HEK293 (cell line): ENCODE measurements around the gene XPNPEP2.

Experiments
- CTCF ChIA-PET: fragments of 350-600 bp; formaldehyde crosslinking; extraction: SDS; loops from one replicate; lab custom pipeline; 2021; ENCODE audit warnings: antibody characterized with exemption; lab: Yijun Ruan, JAX
- POLR2A ChIA-PET: fragments of 300-600 bp; formaldehyde crosslinking; extraction: SDS; loops from one replicate; lab custom pipeline; 2020; ENCODE audit warnings: antibody characterized with exemption, inconsistent platforms; lab: Yijun Ruan, JAX
- H3K27ac ChIP-seq: fragments of 200-500 bp; sonication (Bioruptor generic); 2 replicates; pipeline ENCODE4 v1.5.1; 2014; ENCODE audit warnings: low read depth, low read length, control low read depth, inconsistent platforms; ENCODE audit errors: extremely low read depth
- H3K36me3 ChIP-seq, 2 experiments: fragments of 200-500 bp in 1 of 2; sonication (Bioruptor generic) in 1 of 2; 1 replicate in 1 of 2; 2 replicates in 1 of 2; pipeline ENCODE4 v1.5.1; 2014 to 2017; ENCODE audit warnings: inconsistent platforms in 2 of 2, low read length in 2 of 2; ENCODE audit not compliant: control insufficient read depth in 2 of 2, insufficient read depth in 1 of 2
- H3K4me1 ChIP-seq: fragments of 200-500 bp; sonication (Bioruptor generic); 2 replicates; pipeline ENCODE4 v1.5.1; 2014; ENCODE audit warnings: mild to moderate bottlenecking, low read length, inconsistent platforms; ENCODE audit not compliant: control insufficient read depth, insufficient read depth
- H3K4me3 ChIP-seq: 2 replicates; pipeline ENCODE4 v1.5.1; 2011; ENCODE audit warnings: low read depth, mild to moderate bottlenecking, control low read depth, low read length, moderate library complexity
- H3K9me3 ChIP-seq: fragments of 200-500 bp; sonication (Bioruptor generic); 2 replicates; pipeline ENCODE4 v1.5.1; 2014; ENCODE audit warnings: low read depth, low read length, inconsistent platforms; ENCODE audit not compliant: control insufficient read depth, insufficient read depth
- BCL11B ChIP-seq: fragments of 450-650 bp; formaldehyde crosslinking; IDR thresholded peaks from 2 replicates; pipeline ENCODE4 v1.5.1; 2016; ENCODE audit warnings: low read depth, missing biosample characterization, missing genetic modification characterization
- HOXA7 ChIP-seq: sonication (generic); formaldehyde crosslinking; IDR thresholded peaks from 2 replicates; pipeline ENCODE4 v1.8.1; 2022; ENCODE audit warnings: missing genetic modification reagents, borderline replicate concordance
- KLF7 ChIP-seq: fragments of 450-650 bp; formaldehyde crosslinking; IDR thresholded peaks from 2 replicates; pipeline ENCODE4 v1.5.1; 2016; ENCODE audit warnings: missing biosample characterization, missing genetic modification characterization, borderline replicate concordance
- OSR2 ChIP-seq: fragments of 450-650 bp; formaldehyde crosslinking; IDR thresholded peaks from 2 replicates; pipeline ENCODE4 v1.5.1; 2016; ENCODE audit warnings: missing biosample characterization, missing genetic modification characterization
- SCRT2 ChIP-seq: fragments of 450-650 bp; formaldehyde crosslinking; IDR thresholded peaks from 2 replicates; pipeline ENCODE4 v1.5.1; 2016; ENCODE audit warnings: missing biosample characterization, missing genetic modification characterization
- TRIM28 ChIP-seq: IDR thresholded peaks from 2 replicates; pipeline ENCODE4 v1.6.1; 2011; ENCODE audit warnings: low read length, control low read depth, borderline replicate concordance
- ZBTB8A ChIP-seq: fragments of 450-650 bp; formaldehyde crosslinking; IDR thresholded peaks from 2 replicates; pipeline ENCODE4 v1.5.1; 2016; ENCODE audit warnings: missing biosample characterization, missing genetic modification characterization
- ZNF121 ChIP-seq: fragments of 450-650 bp; formaldehyde crosslinking; IDR thresholded peaks from 2 replicates; pipeline ENCODE4 v1.5.1; 2016; ENCODE audit warnings: missing biosample characterization, missing genetic modification characterization
- ZNF132 ChIP-seq: fragments of 450-650 bp; formaldehyde crosslinking; IDR thresholded peaks from 2 replicates; pipeline ENCODE4 v1.5.1; 2017; ENCODE audit warnings: missing biosample characterization, missing genetic modification characterization, borderline replicate concordance
- ZNF19 ChIP-seq: fragments of 450-650 bp; formaldehyde crosslinking; IDR thresholded peaks from 2 replicates; pipeline ENCODE4; 2016; ENCODE audit warnings: missing biosample characterization, missing genetic modification characterization, low read depth
- ZNF354C ChIP-seq: fragments of 450-650 bp; formaldehyde crosslinking; IDR thresholded peaks from 2 replicates; pipeline ENCODE4 v1.5.1; 2016; ENCODE audit warnings: missing biosample characterization, missing genetic modification characterization, low read depth, borderline replicate concordance
- ZNF366 ChIP-seq: fragments of 450-650 bp; formaldehyde crosslinking; conservative IDR thresholded peaks from 2 replicates; pipeline ENCODE4 v1.5.1; 2016; ENCODE audit warnings: missing biosample characterization, missing genetic modification characterization
- ZNF549 ChIP-seq: fragments of 450-650 bp; IDR thresholded peaks from 2 replicates; pipeline ENCODE4 v1.5.1; 2018; ENCODE audit warnings: missing biosample characterization, missing genetic modification characterization, mild to moderate bottlenecking, inconsistent platforms, moderate library complexity
- ZNF600 ChIP-seq: fragments of 450-650 bp; formaldehyde crosslinking; IDR thresholded peaks from 2 replicates; pipeline ENCODE4 v1.5.1; 2016; ENCODE audit warnings: missing biosample characterization, missing genetic modification characterization
- ZNF621 ChIP-seq: fragments of 450-650 bp; formaldehyde crosslinking; IDR thresholded peaks from 2 replicates; pipeline ENCODE4 v1.5.1; 2017; ENCODE audit warnings: missing biosample characterization, missing genetic modification characterization
- ZNF629 ChIP-seq: fragments of 450-650 bp; formaldehyde crosslinking; IDR thresholded peaks from 2 replicates; pipeline ENCODE4 v1.5.1; 2017; ENCODE audit warnings: missing biosample characterization, missing genetic modification characterization
- ZNF747 ChIP-seq: fragments of 450-650 bp; formaldehyde crosslinking; IDR thresholded peaks from 2 replicates; pipeline ENCODE4 v1.5.1; 2016; ENCODE audit warnings: missing biosample characterization, missing genetic modification characterization
- ZNF777 ChIP-seq: fragments of 450-650 bp; formaldehyde crosslinking; IDR thresholded peaks from 2 replicates; pipeline ENCODE4 v1.5.1; 2017; ENCODE audit warnings: missing biosample characterization, missing genetic modification characterization, borderline replicate concordance
- ZNF837 ChIP-seq: fragments of 450-650 bp; formaldehyde crosslinking; IDR thresholded peaks from 2 replicates; pipeline ENCODE4 v1.5.1; 2016; ENCODE audit warnings: missing biosample characterization, missing genetic modification characterization
- ZSCAN30 ChIP-seq: fragments of 450-650 bp; IDR thresholded peaks from 2 replicates; pipeline ENCODE4 v1.5.1; 2018; ENCODE audit warnings: missing biosample characterization, mild to moderate bottlenecking, missing genetic modification characterization, moderate library complexity
- TF ChIP-seq, protein P1 (sequence below): fragments of 450-650 bp; formaldehyde crosslinking; IDR thresholded peaks from 2 replicates; pipeline ENCODE4; 2016; ENCODE audit warnings: missing biosample characterization, missing genetic modification characterization
- TF ChIP-seq, protein P2 (sequence below): fragments of 450-650 bp; formaldehyde crosslinking; IDR thresholded peaks from 2 replicates; pipeline ENCODE4 v1.5.1; 2016; ENCODE audit warnings: missing biosample characterization, missing genetic modification characterization
- TF ChIP-seq, protein P3 (sequence below): fragments of 450-650 bp; formaldehyde crosslinking; IDR thresholded peaks from 2 replicates; pipeline ENCODE4 v1.5.1; 2016; ENCODE audit warnings: missing biosample characterization, missing genetic modification characterization

The XPNPEP2 gene

DNA sequence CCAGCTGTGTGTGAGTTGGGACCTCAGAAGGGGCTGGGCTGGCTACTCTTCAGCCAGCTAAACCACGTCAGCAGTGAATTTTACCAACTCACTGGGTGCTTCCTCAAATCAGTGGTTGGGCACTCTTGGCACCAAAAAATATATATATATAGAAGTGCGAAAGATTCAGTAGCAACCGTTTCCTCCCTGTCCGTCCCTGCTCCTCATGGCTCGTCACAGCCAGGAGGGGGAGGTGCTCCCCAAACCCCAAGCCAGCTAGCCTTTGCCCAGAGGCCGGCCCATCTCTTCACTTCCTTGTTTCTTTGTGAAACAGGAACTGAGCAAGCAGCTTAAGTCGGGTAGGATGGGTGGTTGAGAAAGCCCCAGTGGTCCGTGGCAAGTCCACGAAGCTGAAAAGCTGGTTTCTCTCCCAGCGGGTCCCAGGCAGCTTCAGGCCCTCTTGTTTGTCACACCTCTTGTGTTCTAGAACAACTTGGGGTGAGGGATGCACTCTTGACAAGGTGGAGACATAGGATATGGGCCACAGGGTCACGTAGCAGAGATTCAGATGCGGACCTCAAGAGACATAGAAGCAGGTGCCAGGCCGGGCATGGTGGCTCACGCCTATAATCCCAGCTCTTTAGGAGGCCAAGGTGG lies 34.1 kb downstream of the XPNPEP2 start:
- H3K4me1 ChIP-seq = no peaks in the 10 kb centered on the region
- TF ChIP-seq HOXA7 (no peak), ZSCAN30 (tag by site-specific recombination) (no peak), ZNF549 (tag by site-specific recombination) (no peak), TRIM28 (no peak), ZNF747 (tag by site-specific recombination) (no peak)
- TF ChIP-seq, protein P1, sequence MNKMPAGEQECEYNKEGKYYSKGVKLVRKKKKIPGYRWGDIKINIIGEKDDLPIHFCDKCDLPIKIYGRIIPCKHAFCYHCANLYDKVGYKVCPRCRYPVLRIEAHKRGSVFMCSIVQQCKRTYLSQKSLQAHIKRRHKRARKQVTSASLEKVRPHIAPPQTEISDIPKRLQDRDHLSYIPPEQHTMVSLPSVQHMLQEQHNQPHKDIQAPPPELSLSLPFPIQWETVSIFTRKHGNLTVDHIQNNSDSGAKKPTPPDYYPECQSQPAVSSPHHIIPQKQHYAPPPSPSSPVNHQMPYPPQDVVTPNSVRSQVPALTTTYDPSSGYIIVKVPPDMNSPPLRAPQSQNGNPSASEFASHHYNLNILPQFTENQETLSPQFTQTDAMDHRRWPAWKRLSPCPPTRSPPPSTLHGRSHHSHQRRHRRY = no peak
- POLR2A ChIA-PET = no interaction called here
- no peak overlapping the region for H3K4me3 ChIP-seq
- H3K9me3 ChIP-seq = no peaks in the 10 kb centered on the region
- H3K27ac ChIP-seq = no peak overlapping the region
- H3K36me3 ChIP-seq = no peaks in the 10 kb centered on the region
- CTCF ChIA-PET = interaction anchor here (1.5 kb wide), 1 partner anchor 46 kb away, joined by 3 read pairs; no protein-coding TSS in a partner anchor

DNA sequence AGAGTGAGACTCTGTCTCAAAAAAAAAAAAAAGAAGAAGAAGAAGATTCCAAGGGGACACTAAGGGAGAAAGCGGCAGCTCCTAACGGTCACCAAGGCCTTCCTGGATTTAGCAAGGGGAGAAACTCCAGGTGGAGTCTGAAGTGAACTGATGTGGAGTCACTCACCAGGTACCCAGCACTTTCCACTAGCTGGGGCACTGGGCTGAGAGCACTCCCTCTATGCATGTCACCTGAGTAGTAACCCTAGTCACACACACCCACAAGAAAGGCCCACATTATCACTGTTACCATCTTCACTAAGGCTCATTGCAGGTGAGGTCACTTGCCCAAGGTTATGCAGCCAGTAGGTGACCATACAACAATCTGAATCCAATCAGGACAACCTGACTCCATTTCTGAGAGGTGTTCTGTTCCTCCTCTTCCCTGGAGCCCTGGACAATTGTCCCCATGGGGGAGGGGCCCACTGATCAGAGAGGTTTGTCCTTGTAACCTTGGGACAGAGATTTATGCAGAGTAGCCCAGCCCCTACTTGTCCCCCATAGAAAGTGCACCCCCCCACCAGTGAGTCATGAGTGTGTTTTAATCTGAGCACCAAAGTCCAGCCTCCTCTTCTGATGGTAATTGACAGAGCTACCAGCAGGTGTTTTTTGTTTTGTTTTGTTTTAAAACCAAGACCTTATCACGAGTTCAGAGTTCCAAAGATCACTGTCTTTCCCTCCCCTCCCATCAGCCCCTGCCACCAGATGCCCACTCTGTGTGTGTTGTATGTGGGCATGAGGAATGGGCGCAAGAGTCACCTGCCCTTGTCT lies 35.1 kb downstream of the XPNPEP2 start:
- CTCF ChIA-PET = no interaction called here
- H3K4me1 ChIP-seq = no peaks in the 10 kb centered on the region
- no peak overlapping the region for H3K4me3 ChIP-seq
- TF ChIP-seq ZNF354C (tag by site-specific recombination) = no peak
- TF ChIP-seq, protein P2, sequence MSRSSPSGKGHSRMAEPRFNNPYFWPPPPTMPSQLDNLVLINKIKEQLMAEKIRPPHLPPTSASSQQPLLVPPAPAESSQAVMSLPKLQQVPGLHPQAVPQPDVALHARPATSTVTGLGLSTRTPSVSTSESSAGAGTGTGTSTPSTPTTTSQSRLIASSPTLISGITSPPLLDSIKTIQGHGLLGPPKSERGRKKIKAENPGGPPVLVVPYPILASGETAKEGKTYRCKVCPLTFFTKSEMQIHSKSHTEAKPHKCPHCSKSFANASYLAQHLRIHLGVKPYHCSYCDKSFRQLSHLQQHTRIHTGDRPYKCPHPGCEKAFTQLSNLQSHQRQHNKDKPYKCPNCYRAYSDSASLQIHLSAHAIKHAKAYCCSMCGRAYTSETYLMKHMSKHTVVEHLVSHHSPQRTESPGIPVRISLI (tag by site-specific recombination) = no peak
- no peak for TF ChIP-seq ZBTB8A (tag by site-specific recombination)
- no peak for TF ChIP-seq SCRT2 (tag by site-specific recombination)
- TF ChIP-seq KLF7 = no peak
- TF ChIP-seq ZNF777 (tag by site-specific recombination) = no peak
- no peak for TF ChIP-seq ZNF121 (tag by site-specific recombination)
- no peak for TF ChIP-seq ZNF19
- TF ChIP-seq ZNF629 (tag by site-specific recombination) = no peak
- no peaks in the 10 kb centered on the region for H3K36me3 ChIP-seq
- H3K9me3 ChIP-seq = no peaks in the 10 kb centered on the region
- H3K27ac ChIP-seq = no peak overlapping the region
- POLR2A ChIA-PET = no interaction called here

DNA sequence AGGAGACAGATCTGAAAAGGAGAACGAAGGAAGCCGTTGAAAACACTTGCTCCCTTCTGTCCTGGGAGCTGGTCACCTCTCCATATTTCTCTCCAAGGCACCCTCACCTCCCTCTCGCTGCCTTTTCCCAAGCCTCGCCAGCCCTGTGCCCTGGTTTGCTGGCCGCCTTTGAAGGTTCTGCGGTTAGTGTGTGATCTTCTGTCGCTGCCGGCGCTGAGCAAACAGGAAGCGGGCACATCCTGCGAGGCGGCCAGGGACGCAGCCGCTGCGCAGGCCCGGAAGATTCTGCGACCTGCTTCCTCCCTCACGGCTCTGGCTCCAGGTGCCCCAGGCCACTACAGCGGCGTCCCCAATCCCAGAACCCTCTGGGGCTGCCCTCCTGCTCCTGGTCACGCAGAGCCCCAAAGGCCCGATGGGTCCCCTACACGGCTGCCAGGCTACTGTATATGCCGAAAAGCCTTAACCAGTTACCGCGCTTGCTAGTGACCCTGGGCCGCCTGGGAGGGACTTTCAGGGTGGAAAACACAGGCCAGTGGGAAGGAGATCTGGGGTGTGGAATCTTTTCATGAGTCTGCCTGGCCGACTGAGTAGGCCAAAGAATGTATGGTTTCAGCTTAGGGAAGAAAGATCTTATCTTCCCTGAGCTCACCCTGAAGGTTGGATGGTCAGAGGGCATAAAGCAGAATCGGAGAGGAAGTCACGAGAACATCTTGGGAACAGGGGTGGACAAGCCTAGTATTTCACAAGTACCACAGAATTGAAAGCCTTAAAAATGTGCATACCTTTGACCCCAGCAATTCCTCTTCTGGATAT lies 38.6 kb downstream of the XPNPEP2 start:
- ChIA-PET CTCF (interaction anchor here (0.8 kb wide), 1 partner anchor 45 kb away, joined by 5 read pairs; no protein-coding TSS in a partner anchor), POLR2A (no interaction called here)
- no peak overlapping the region for H3K27ac ChIP-seq
- H3K9me3 ChIP-seq = no peaks in the 10 kb centered on the region
- H3K36me3 ChIP-seq = no peaks in the 10 kb centered on the region
- H3K4me3 ChIP-seq = no peak overlapping the region
- H3K4me1 ChIP-seq = no peaks in the 10 kb centered on the region
- TF ChIP-seq ZNF837 (tag by site-specific recombination) (no peak), BCL11B (no peak), OSR2 (no peak), ZNF777 (tag by site-specific recombination) (no peak), ZNF132 (no peak), ZNF621 (no peak), ZNF366 (tag by site-specific recombination) (no peak), ZNF600 (no peak)
- TF ChIP-seq, protein P3, sequence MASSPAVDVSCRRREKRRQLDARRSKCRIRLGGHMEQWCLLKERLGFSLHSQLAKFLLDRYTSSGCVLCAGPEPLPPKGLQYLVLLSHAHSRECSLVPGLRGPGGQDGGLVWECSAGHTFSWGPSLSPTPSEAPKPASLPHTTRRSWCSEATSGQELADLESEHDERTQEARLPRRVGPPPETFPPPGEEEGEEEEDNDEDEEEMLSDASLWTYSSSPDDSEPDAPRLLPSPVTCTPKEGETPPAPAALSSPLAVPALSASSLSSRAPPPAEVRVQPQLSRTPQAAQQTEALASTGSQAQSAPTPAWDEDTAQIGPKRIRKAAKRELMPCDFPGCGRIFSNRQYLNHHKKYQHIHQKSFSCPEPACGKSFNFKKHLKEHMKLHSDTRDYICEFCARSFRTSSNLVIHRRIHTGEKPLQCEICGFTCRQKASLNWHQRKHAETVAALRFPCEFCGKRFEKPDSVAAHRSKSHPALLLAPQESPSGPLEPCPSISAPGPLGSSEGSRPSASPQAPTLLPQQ = no peak
